WTC11 (cell line): ENCODE data around the gene HES1. TPM values are rescaled to one million over a fixed set of nuclear protein-coding genes. Genes with fewer than 3 reads are reported as not detected.

Source experiments
- ATAC-seq: fragments of 200-7000 bp; cut with Tn5 transposase; 2 replicates; pipeline ENCODE4 v1.10.0; 2021; ENCODE audit warnings: mild to moderate bottlenecking, moderate library complexity
- CTCF ChIA-PET: fragments of 300-600 bp; sonication (Branson Sonifier 250); formaldehyde crosslinking; loops from one replicate; lab custom pipeline; 2021; ENCODE audit warnings: antibody characterized with exemption; lab: Charles Lee
- POLR2A ChIA-PET: fragments of 350-600 bp; sonication (Branson Sonifier 250); formaldehyde crosslinking; loops from one replicate; lab custom pipeline; 2021; ENCODE audit warnings: antibody characterized with exemption; lab: Charles Lee
- DNase-seq: peaks from one replicate; pipeline ENCODE4 v3.0.0; 2021; ENCODE audit warnings: low spot score
- H3K27ac Mint-ChIP-seq: 2 replicates; pipeline ENCODE4 v1.8.0; 2021; ENCODE audit warnings: mixed read lengths
- H3K27me3 Mint-ChIP-seq: 2 replicates; pipeline ENCODE4 v1.8.0; 2021; ENCODE audit warnings: low read depth, mild to moderate bottlenecking, moderate library complexity, mixed read lengths
- H3K36me3 Mint-ChIP-seq: 2 replicates; pipeline ENCODE4 v1.8.0; 2021; ENCODE audit warnings: mixed read lengths
- H3K4me1 Mint-ChIP-seq: 2 replicates; pipeline ENCODE4 v1.8.0; 2022; ENCODE audit warnings: mixed read lengths
- H3K4me3 Mint-ChIP-seq: 2 replicates; pipeline ENCODE4 v1.8.0; 2021; ENCODE audit warnings: mild to moderate bottlenecking, moderate library complexity, mixed read lengths
- H3K9me3 Mint-ChIP-seq: 2 replicates; pipeline ENCODE4 v1.8.0; 2021; ENCODE audit warnings: mixed read lengths
- ATF3 ChIP-seq: sonication (generic); formaldehyde crosslinking; conservative IDR thresholded peaks from 2 replicates; pipeline ENCODE4 v1.8.1; 2022; ENCODE audit warnings: mild to moderate bottlenecking, missing genetic modification reagents
- CBFB ChIP-seq: sonication (generic); formaldehyde crosslinking; IDR thresholded peaks from 2 replicates; pipeline ENCODE4 v1.8.1; 2022; ENCODE audit warnings: mild to moderate bottlenecking, low read depth, missing genetic modification reagents
- CREM ChIP-seq: sonication (generic); formaldehyde crosslinking; IDR thresholded peaks from 2 replicates; pipeline ENCODE4 v1.8.1; 2022; ENCODE audit warnings: mild to moderate bottlenecking, missing genetic modification reagents, moderate library complexity
- CTCF ChIP-seq: fragments of 200-600 bp; IDR thresholded peaks from 2 replicates; pipeline ENCODE4 v1.8.0; 2022; ENCODE audit warnings: antibody characterized with exemption
- E2F4 ChIP-seq: sonication (generic); formaldehyde crosslinking; IDR thresholded peaks from 2 replicates; pipeline ENCODE4 v1.8.1; 2022; ENCODE audit warnings: low read depth, mild to moderate bottlenecking, moderate library complexity, missing genetic modification reagents, borderline replicate concordance
- FOXJ3 ChIP-seq: sonication (generic); formaldehyde crosslinking; IDR thresholded peaks from 2 replicates; pipeline ENCODE4 v1.9.0; 2021; ENCODE audit warnings: missing genetic modification reagents, mild to moderate bottlenecking, borderline replicate concordance
- GRHL2 ChIP-seq: fragments of 250-450 bp; sonication (Bioruptor Pico); IDR thresholded peaks from 2 replicates; pipeline ENCODE4 v1.8.0; 2022; ENCODE audit warnings: mild to moderate bottlenecking, moderate library complexity; ENCODE audit not compliant: insufficient replicate concordance, severe bottlenecking
- HMGXB4 ChIP-seq: sonication (generic); formaldehyde crosslinking; IDR thresholded peaks from 2 replicates; pipeline ENCODE4 v1.8.1; 2023; ENCODE audit warnings: mild to moderate bottlenecking, moderate library complexity, missing genetic modification reagents
- NR2C2 ChIP-seq: sonication (generic); formaldehyde crosslinking; IDR thresholded peaks from 2 replicates; pipeline ENCODE4 v1.8.0; 2022; ENCODE audit warnings: mild to moderate bottlenecking, missing genetic modification reagents
- PRDM15 ChIP-seq: sonication (generic); formaldehyde crosslinking; IDR thresholded peaks from 2 replicates; pipeline ENCODE4 v1.8.0; 2022; ENCODE audit warnings: missing genetic modification reagents
- SMAD3 ChIP-seq: sonication (generic); formaldehyde crosslinking; IDR thresholded peaks from 2 replicates; pipeline ENCODE4 v1.8.0; 2022; ENCODE audit warnings: missing genetic modification reagents, mild to moderate bottlenecking, borderline replicate concordance
- SOX15 ChIP-seq: fragments of 250-450 bp; sonication (Bioruptor Pico); IDR thresholded peaks from 2 replicates; pipeline ENCODE4 v1.9.0; 2021; ENCODE audit warnings: mild to moderate bottlenecking
- TEAD1 ChIP-seq: sonication (generic); formaldehyde crosslinking; IDR thresholded peaks from 2 replicates; pipeline ENCODE4 v1.8.0; 2022; ENCODE audit warnings: mild to moderate bottlenecking, missing genetic modification reagents
- TEAD4 ChIP-seq: sonication (generic); formaldehyde crosslinking; IDR thresholded peaks from 2 replicates; pipeline ENCODE4 v1.8.0; 2022; ENCODE audit warnings: mild to moderate bottlenecking, missing genetic modification reagents
- USF2 ChIP-seq: sonication (generic); formaldehyde crosslinking; IDR thresholded peaks from 2 replicates; pipeline ENCODE4 v1.8.1; 2023; ENCODE audit warnings: mild to moderate bottlenecking, missing genetic modification reagents, moderate library complexity
- ZBTB43 ChIP-seq: sonication (generic); formaldehyde crosslinking; IDR thresholded peaks from 2 replicates; pipeline ENCODE4 v1.8.1; 2023; ENCODE audit warnings: mild to moderate bottlenecking, missing genetic modification reagents
- ZNF138 ChIP-seq: sonication (generic); formaldehyde crosslinking; conservative IDR thresholded peaks from 2 replicates; pipeline ENCODE4 v1.8.1; 2022; ENCODE audit warnings: mild to moderate bottlenecking, moderate library complexity, missing genetic modification reagents
- ZNF219 ChIP-seq: sonication (generic); formaldehyde crosslinking; IDR thresholded peaks from 2 replicates; pipeline ENCODE4 v1.8.0; 2023; ENCODE audit warnings: missing genetic modification reagents, mild to moderate bottlenecking, borderline replicate concordance
- ZNF671 ChIP-seq: fragments of 250-450 bp; sonication (Bioruptor Pico); IDR thresholded peaks from 2 replicates; pipeline ENCODE4 v1.8.0; 2021; ENCODE audit warnings: mild to moderate bottlenecking
- total RNA-seq: library from RNA; stranded (reverse); gene quantifications from 3 replicates; pipeline ENCODE4 v1.2.3, GENCODE V29; 2021

Gene HES1
- total RNA-seq, 1 experiment from 2014 or later = 28.4 TPM

DNA sequence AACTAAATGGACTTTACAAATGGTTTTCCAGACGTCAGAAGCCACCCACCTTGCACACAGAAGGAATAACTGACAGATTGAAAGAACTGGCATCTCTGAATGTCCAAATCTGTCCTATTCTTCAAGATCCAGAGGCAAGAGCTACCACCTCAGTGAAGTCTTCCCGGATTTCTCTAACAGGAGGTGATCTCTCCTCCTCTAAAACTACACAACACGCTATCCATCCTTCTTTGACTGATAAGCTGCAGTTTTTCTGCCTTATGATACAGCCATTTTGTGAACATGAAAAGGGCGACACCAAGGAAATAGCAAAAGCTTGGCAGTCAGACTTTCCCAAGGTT, 37.1 kb upstream of the HES1 start:
- no peak for DNase-seq
- no peak for TF ChIP-seq ZNF138
- no peak for TF ChIP-seq ATF3 (CRISPR knock-in tag)
- no peak for TF ChIP-seq SMAD3 (CRISPR knock-in tag)
- TF ChIP-seq PRDM15 (CRISPR knock-in tag) = no peak
- no peak for TF ChIP-seq GRHL2 (CRISPR knock-in tag)
- TF ChIP-seq CBFB (CRISPR knock-in tag) = no peak
- no peak for TF ChIP-seq E2F4 (CRISPR knock-in tag)
- TF ChIP-seq SOX15 (CRISPR knock-in tag) = no peak
- no peak for TF ChIP-seq TEAD1
- no peak for TF ChIP-seq HMGXB4
- ATAC-seq = no peak
- Mint-ChIP-seq H3K27me3 (peaks cover 6% of the 10 kb centered on the region), H3K4me1 (peaks cover 23% of the 10 kb centered on the region), H3K9me3 (no peaks in the 10 kb centered on the region), H3K4me3 (no peak overlapping the region), H3K36me3 (no peaks in the 10 kb centered on the region), H3K27ac (no peak overlapping the region)
- ChIA-PET POLR2A (interaction anchor here (0.6 kb wide), 1 partner anchor 245 kb away, joined by 3 read pairs; no protein-coding TSS in a partner anchor), CTCF (interaction anchor here (0.7 to 2.5 kb wide), 2 partner anchors 38 to 217 kb away, joined by 3 to 7 read pairs; partner anchors contain the start of gene HES1)

- ChIA-PET POLR2A (interaction anchor here (0.6 kb wide), 1 partner anchor 245 kb away, joined by 3 read pairs; no protein-coding TSS in a partner anchor), CTCF (interaction anchor here (0.7 to 2.5 kb wide), 2 partner anchors 37 to 217 kb away, joined by 3 to 7 read pairs; partner anchors contain the start of gene HES1)
- ATAC-seq (no peak), DNase-seq (no peak)
- TF ChIP-seq USF2 (CRISPR knock-in tag) = 0 out of 2 replicates have a peak, but pooled peaks have one; percentile 11
- TF ChIP-seq CREM (CRISPR knock-in tag) = no peak
- Mint-ChIP-seq H3K27ac (no peak overlapping the region), H3K27me3 (peaks cover 6% of the 10 kb centered on the region), H3K9me3 (no peaks in the 10 kb centered on the region), H3K4me3 (no peak overlapping the region), H3K36me3 (no peaks in the 10 kb centered on the region), H3K4me1 (peaks cover 23% of the 10 kb centered on the region)
Observed at GRCh38 chr3:194099215-194099614, 36.7 kb upstream of the HES1 start.

DNA sequence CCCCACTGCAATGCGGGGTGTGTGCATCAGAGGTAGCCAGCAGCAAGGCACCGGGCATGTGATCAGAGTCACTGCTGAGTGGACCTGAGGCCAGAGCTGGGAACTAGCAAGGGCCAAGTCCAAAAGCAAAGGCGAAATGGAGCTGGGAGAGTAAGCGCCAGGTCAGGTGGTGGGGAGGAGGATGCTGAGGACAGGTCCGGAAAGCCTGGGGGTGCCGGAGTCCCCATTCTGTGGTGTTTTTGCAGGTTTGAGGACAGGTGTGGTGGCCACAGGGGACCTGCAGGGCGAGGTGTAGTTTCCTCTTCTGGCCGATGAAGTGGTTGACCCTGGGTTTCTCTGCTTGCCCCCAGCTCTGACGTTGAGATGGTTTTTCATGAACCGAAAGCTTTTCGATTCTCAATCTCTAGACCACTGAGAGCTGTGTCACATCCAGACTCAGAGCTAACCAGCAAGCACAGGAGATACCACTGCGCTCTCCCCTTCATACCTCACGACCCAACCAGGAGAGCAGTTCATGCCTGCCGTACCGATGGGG, 35.0 kb upstream of the HES1 start:
- no peaks in the 10 kb centered on the region for H3K36me3 Mint-ChIP-seq
- H3K4me3 Mint-ChIP-seq = no peak overlapping the region
- DNase-seq (no peak), ATAC-seq (no peak)
- ChIA-PET CTCF (interaction anchor here (0.6 kb wide), 1 partner anchor 30 kb away, joined by 3 read pairs; no protein-coding TSS in a partner anchor), POLR2A (interaction anchor here (0.6 kb wide), 1 partner anchor 512 kb away, joined by 3 read pairs; no protein-coding TSS in a partner anchor)
- no peak overlapping the region for H3K27ac Mint-ChIP-seq
- peaks cover 6% of the 10 kb centered on the region for H3K27me3 Mint-ChIP-seq
- H3K4me1 Mint-ChIP-seq = peaks cover 23% of the 10 kb centered on the region
- H3K9me3 Mint-ChIP-seq = no peaks in the 10 kb centered on the region
- TF ChIP-seq CTCF (no peak), ZBTB43 (no peak), FOXJ3 (CRISPR knock-in tag) (no peak), NR2C2 (CRISPR knock-in tag) (no peak), TEAD4 (no peak), ZNF671 (CRISPR knock-in tag) (no peak), ZNF219 (CRISPR knock-in tag) (no peak), E2F4 (CRISPR knock-in tag) (no peak)
